AML-193 (cell line): ENCODE data around the gene CALB2.
A peak's percentile ranks its signal among the peaks of the same experiment; 100 is the strongest.
"Not testable (repeated sequence)": the region's sequence is repeated elsewhere in the genome, so short reads cannot be mapped to it uniquely, and the experiment has no call there.

ENCODE experiments used
- DNase-seq, 2 experiments: peaks; one replicate each; lab custom pipeline; 2025; lab: John Stamatoyannopoulos, UW

Gene CALB2, protein sequence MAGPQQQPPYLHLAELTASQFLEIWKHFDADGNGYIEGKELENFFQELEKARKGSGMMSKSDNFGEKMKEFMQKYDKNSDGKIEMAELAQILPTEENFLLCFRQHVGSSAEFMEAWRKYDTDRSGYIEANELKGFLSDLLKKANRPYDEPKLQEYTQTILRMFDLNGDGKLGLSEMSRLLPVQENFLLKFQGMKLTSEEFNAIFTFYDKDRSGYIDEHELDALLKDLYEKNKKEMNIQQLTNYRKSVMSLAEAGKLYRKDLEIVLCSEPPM

DNA sequence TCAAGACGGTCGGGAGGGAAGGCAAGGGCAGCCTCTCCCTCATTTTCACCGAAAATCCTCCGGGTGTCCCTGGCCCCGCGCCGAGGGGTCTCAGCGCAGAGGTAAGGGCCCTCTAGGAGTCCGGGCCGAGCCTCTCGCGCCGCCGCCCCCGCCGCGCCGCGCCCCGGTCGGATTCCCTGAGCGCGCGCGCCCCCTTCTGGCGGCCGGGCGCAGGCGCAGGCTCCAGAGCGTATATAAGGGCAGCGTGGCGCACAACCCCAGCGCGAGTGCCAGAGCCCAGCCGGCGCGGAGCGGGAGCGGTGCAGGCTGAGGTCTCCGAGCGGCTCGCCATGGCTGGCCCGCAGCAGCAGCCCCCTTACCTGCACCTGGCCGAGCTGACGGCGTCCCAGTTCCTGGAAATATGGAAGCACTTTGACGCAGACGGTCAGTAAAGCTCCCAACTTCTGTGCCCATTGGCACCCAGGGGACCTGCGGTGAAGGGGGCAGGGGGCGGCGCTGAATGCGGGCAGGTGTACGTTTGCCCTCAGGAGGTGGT is at the start of gene CALB2:
CALB2 (plus strand) TSS at position 260 of the 535 bp plus-strand sequence; CDS start at position 330, 70 bp downstream.
- DNase-seq, result peak; percentile 4 to 20

DNA sequence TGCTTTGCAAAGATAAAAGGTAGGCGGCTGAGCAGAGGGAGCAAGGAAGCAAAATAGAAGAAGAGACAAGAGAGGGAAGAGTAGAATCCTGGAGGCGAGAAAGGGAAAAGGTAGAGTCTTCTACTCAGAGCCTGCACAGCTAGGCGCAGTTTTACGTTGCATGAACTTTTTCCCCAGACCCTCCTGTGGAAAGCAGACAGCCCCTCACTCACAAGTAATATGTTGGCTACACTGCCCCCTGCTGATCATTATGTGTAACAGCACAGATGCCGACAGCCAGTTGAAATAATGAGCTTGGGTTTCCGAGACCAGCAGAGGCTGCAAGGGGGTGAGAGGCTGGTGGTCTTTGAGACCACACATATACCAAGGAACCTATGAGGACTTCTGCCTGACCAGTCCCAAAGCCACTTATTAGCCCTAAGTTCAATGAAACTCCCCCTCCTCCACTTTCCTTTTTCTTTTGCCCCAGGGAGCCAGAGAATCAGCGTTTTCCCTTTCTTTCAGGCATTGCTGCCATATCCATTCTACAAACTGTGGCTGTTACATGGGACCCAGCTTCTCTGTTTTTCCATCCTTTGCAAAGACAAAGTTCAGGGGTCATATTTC is 46.9 kb upstream of the CALB2 start:
- peak in 1 of 2 experiments; percentile 34 for DNase-seq

DNA sequence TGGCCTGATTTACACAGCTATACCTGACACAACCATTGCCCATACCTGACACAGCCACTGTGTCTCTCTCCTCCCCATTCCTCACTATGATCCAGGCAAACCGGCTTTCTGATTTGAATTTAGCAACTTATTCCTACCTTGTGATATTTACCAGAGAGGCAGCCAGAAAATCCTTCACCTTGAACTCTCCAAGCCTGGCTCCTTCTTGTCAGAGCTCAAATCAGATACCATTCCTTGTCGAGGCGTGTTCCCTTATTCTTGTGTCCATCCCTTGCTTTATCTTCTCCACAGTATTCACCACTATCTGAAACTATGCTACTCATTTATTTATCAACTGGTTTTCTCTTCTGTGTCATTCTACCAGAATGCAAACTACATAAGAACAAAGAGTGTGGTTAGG is 44.9 kb upstream of the CALB2 start:
- DNase-seq, result not testable (repeated sequence)

DNA sequence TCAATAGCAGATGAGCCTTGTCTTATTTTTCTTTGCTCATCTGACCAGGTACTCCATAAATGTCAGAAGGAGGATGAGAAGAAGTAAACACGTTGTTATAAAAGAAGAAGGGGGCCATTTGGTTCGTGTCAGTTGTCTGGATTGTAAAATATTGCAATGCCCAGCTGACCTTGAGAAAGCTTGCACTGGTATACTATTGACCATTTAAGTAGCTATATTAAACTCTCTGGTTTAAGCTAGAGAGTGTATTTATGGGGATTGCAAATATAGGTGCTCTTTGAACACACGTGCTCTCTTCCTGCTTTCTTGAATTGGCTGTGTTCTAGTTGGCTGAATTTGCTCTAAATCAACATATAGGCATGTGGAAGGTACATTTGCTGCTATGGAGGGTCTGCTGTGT is 43.3 kb upstream of the CALB2 start:
- no peak for DNase-seq

DNA sequence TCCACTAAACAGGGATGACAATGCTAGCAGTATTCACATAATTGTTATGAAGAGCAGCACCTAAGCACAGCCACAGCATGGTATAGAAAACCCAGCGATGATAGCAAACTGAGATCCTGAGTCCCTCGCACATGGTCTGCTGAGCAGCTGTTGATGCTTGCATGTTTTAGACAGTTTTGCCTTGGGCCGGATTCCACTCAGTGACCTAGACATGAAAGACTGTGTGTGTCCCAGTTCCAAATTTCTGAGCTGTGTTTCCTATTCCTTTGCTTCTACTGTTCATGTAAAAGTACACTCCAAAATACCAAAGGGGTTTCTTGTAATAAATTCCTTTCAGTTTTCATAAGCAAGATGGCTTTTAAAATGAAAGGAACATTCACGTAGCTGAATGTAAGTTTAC is 38.5 kb upstream of the CALB2 start:
- DNase-seq, result no peak

DNA sequence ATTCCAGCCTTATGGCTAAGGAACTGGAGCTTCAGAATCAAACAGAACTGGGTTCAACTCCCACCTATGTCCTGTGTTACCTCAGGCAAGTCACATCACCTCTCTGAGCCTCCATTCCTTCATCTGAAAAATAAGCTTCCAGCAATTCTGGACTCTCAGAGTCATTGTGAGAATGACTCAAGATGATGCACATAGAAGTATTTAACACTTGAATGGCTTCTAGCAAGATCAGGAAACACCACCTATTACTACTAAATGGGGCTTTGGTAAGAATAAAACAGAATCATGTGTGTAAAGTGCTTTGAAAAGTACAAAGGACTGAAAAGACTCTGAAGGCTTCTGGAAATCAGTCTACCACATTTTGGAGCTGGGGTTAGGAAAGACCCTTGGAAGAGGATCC is 30.8 kb upstream of the CALB2 start:
- no peak for DNase-seq

DNA sequence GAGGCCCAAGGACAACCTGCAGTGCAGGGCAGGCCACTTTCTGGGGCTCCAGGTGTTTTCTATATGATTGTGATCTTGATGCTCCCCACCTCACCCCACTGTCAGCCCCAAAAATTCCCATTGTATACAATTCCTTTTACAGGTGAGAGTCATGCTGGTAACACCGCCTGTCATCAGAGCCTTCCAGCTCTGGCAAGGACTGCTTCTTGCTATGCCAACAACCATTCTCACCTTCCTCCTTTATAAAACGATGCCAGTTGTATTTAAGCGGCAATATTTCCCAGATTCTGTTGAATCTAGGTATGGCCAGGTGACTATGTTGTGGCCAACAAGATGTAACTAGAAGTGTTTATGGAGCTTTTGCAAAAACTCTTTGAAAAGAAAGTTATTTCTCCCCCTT is 30.4 kb upstream of the CALB2 start:
- DNase-seq, result no peak

DNA sequence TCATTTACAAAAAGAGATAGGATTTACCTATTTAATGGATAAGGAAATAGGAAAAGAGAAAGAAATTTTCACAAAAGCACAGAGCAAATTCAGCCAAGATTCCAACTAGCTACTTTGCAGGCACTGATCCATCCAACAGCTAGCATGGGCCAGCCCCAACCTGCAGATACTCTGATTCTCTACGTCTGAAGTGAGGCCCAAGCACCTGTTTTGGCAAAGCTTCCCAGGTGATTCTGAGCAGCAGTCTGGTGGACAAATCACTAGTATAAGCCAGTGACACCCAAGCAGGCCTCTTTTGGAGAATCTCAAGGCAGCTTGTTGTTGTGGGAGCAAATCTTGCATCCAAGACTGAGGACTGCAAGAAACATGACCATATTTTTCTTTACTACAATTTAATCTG is 20.9 kb upstream of the CALB2 start:
- DNase-seq, result no peak

DNA sequence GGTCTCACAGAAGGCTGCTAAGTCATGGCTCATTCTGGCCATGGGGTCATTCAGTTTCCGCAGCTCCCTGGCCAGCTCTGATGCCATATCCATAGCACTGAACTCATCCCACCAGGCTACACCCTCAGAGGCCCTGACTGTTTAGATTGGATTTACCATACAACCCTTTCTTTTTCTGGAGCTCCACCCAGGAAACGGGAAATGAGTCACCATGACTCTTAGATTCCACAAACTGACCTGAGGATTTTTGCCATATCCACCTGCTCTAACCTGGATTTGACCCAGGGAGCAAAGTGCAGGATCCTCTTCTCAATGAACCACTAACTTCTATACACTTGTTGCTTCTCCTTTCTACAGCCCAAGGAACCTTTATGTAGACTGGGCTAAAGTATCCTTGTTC is 20.3 kb upstream of the CALB2 start:
- no peak for DNase-seq

DNA sequence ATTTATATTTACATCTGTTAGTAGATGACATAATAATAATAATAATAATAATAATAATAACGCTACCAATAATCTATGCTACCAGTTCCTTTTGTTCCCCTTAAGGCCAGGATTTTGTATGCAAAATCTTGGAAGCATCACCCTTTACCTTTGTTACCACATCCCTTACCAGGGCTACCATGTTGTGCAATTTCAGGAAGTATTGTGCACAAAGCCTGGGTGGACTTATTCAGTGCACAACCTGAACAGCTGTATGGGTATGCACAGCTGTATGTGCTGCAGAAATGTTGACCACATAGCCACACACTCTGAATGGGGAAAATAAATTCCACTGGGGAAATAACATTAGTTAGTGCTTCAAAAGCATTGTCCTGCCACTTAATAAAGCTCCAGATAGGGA is 19.9 kb upstream of the CALB2 start:
- no peak for DNase-seq

DNA sequence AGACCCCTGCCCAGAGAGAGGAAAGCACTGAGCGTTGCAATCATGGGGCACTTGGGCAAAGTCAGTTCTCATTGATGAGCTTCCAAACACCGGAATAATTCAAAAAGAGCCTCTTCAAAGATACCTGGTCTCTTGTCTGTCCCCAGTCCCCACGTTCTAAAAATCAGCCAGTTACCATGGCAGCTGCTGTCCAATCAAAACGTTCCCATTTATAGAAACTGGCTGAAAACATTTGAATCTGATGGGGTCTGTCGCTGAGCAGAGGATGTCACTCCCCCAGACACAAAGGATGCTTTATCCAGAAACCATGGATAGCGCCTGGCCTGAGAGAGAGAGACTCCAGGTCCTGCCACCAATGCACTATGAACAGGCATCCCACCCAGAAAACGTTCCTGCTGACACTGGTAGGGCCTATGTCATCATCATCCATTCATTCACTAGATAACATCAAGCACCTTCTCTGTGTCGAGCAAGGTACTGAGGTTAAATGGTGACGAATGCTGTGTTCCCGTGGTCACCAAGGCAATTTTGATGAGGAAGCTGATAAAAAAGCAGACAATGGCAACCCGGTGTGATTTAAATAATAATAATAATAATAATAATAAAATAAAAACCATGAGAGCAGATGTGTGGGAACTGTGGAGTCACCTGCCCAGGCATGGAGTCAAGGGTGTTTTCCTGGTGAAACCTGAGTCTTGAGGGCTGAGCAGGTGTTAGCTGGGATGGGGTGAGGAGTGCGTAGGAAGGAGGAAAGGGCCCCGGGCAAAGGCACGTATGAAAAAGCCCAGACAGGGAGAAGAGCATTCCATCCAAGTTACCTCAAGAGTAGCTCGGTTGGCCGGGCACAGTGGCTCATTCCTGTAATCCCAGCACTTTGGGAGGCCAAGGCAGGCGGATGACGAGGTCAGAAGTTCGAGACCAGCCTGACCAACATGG is 19.0 kb upstream of the CALB2 start:
- DNase-seq, result no peak

DNA sequence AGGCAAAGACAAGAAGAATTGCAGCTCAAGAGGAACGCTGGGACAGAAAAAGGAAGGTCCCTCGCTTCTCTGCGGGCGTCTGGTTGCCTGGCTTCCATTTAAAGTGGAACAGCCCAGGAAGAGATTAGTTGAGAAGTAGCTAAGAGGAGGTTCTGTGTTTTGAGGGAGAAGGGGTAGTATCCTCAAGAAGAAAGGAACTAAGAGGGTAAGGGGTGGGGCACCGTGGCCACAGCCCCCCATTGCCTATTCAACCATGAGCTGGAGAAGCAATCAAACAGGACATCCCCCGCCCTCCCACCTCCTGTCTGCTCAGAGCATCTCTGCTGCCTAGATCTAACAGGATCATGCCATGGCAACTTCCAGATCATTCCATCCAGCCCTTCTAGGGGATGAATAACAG is 18.1 kb upstream of the CALB2 start:
- DNase-seq, result no peak

DNA sequence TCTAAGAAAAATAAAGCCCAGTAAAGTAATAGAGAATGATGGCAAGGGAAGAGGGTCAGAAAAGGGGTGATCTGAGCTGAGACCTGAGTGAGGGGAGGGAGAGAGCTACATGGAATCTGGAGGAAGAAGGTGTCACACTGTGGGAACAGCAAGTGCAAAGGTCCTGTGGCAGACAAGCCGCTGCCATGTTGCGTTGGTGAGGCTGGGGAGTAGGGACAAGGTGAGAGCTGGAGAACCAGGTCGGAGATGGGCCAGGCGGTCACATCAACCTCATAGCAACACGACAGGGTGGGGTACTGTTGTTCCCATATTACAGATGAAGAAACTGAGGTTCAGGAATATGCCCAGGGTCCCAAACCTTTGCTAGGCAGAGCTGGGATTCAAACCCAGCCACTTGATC is 16.6 kb upstream of the CALB2 start:
- DNase-seq, result no peak

DNA sequence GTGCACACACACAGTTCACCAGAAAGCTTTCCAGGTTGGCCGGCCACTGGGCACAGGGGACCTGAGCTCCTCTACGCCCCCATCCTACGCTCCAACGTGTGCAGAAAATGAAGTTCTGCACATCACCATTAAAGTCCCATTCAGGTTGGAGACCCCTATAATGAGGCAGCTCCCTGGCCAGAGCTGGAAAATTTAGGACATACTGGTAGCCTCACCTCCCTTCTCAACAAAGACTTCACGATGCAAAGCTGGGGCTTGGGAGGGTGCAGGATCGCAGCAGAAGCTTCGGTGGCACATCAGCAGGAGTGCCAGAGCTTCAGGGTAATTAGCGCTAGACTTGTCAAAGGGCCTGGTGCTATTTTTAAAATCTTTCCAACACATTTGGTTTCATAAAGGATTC is 15.4 kb upstream of the CALB2 start:
- DNase-seq, result no peak

DNA sequence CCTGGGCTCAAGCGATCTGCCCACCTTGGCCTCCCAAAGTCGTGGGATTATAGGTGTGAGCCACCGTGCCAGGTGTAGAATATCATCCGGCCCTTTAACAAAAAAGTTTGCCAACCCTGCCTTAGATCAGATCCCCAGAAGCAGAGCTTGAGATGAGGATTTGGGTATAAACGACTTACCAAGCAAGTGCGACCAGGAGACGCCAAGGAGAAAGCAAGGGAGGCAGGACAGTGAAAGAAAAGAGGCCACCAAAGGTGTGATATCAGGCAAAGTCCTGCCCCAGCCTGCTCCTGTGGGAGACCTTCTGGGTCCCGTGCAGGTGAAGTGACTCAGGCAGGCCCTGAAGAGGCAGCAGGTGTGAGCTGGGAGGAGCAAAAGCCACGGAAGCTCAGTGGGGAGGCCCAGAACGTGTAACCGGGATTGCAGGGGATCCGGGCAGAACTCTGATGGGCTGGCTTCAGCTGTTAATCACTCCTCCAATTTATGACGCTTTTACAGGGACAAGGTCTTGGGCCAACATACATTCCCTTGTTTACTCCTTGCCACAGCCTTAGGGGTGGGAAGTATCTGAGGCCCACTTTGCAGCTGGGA is 14.1 kb upstream of the CALB2 start:
- no peak for DNase-seq

DNA sequence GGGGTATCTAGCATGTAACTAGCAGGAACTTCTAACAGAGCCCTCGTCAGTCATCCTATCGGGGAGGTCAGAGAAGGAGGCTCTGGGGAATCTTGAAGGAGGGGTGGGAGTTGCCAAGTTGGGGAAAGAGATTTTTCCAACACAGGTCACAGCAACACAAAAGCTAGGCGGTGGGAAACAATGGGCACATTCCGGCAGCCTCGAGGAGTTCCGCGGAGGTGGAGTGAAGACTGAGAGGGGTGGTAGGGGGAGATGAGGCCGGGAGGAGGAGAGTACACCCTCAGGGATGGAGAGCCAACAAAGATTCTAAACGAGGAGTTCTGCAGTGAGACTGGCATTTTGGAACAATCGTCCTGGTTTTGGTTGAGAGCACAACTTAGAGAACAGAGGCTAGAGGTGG is 13.5 kb upstream of the CALB2 start:
- no peak for DNase-seq

DNA sequence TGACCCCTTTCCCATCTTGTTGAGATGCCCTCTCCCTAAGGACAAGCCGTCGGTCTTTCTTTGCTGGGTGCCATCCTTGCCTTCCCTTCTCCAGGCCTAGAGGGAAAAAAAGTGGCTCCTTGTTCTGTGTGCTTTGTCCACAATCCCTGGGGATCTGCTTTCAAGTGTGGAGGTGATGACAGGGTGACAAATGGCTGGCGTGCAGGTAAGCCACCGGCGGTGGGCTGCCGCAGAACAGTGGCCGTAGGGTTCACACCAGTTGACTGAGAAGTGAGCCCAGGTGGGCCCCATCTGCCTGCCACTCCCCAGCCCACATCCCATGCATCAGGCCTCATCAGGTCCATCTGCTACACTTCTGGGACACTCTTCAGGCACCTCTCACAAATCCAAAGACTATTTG is 11.4 kb upstream of the CALB2 start:
- no peak for DNase-seq

DNA sequence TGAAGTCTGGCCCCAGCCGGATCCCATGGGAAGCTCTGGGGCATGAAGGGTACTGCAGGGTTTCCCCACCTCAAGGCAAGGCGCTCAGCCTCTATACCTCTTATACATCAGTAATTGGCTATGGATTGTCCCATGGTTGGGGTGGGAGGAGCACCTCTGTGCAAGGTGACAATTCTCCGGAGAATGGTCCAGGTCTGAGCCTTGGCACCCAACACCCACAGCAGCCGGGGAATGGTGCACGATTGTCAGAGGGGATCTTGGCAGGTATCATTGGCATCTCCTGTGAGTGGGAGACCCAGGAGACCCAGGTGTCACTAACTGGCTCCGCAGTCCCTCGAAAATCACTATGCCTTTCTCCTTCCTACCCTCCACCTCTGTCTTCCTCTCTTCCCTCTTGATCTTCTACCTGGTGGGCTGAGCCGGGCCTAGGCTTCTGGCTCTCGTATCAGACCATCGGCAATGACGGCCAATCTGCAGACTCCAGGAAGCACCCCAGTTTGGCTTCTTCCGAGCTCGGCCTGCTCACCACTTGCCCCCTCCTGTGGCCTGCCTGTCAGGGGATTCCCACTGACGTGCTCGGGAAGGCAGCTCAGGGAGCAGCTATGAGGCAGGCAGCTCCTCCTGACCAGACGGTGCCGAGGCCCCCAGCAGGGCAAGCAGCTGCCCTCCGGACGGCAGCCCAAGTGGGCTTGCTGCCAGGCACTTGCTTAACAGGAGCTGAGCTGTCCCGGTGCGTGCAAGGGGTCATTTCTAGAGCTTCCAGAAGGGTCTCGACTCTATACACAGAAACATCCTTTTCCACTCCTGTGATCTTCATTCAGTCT is 10.0 kb upstream of the CALB2 start:
- DNase-seq, result no peak

DNA sequence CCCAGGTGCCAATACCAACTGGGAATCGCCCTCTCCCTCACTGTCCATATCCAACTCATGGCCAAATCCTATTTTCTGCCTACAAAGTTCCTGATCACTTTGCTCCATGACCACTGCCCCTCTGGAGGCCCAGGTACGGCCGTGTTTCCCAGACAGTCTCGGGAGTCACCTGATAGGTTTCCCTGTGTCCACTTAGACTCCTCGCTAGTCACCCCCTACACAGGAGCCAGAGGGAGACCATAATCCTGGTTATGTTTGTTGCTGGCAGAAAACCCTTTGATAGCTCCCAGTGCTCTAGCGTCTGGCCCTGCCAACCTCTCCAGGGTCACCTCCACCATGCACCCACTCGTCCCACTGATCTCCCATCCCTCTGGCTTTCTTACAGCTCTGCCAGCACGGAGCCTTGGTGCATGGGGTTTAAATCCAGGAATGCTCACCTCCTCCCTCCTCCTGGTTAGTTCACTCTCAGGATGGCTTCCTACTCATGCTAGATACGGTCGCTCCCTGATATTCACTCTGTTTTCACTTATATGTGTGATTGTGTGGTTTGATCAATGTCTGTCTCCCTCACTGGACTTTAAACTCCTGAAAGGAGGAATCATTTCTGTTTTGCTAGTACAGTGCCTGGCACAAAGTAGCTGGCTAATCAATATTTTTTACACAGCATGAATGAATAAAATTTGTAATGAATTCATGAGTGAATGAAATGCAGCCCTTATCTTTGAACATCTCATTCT is 7.5 kb upstream of the CALB2 start:
- no peak for DNase-seq

DNA sequence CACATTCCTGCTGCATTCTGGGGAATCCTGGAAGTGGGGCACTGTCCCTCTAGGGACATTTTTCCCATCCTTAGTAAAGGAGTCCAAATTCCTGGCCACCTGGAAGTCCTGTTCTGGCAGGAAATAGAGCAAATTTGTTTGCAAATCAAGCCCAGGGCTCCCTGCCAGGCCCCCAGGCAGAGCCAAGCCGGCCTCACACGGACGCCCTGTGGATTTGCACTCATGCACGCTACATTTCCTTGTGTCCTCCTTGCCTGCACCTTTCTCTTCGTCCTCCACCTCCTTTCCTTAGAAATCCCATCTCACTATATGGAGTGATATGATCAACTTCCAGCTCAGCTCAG is 7.0 kb upstream of the CALB2 start:
- no peak for DNase-seq

DNA sequence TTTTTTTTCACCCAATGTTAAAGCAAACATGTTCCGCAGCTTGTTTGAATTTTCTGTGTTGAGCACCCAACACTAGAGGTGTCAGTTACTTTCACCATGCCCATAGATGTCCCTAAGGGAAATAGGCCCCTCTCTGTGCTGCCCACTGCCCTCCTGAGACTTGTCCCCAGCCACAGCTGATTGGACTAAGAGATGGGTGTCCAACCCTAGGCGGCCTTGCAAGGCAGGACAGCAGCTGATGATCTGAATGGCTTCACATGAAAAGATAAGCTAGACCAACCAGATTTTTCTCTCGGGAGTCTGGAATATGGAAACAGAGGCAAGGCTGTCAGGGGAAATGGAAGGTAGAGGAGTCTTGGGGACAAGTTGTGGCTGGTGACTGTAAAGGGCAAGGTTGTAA is 6.1 kb upstream of the CALB2 start:
- DNase-seq, result no peak
